Retinal pigment epithelial cell (primary cell): ENCODE results near the gene TST.

Source experiments
- DNase-seq: peaks from one replicate; pipeline ENCODE4 v3.0.0-alpha.2; 2010; ENCODE audit warnings: low read depth
- H3K4me3 ChIP-seq: 2 replicates; pipeline ENCODE4 v1.5.1; 2011; ENCODE audit warnings: mild to moderate bottlenecking, low read length, control low read depth, moderate library complexity
- TF ChIP-seq, protein P1 (sequence below): conservative IDR thresholded peaks from 2 replicates; pipeline ENCODE4 v1.5.1; 2011; ENCODE audit warnings: low read depth, low read length, control low read depth, inconsistent platforms

The TST gene

DNA sequence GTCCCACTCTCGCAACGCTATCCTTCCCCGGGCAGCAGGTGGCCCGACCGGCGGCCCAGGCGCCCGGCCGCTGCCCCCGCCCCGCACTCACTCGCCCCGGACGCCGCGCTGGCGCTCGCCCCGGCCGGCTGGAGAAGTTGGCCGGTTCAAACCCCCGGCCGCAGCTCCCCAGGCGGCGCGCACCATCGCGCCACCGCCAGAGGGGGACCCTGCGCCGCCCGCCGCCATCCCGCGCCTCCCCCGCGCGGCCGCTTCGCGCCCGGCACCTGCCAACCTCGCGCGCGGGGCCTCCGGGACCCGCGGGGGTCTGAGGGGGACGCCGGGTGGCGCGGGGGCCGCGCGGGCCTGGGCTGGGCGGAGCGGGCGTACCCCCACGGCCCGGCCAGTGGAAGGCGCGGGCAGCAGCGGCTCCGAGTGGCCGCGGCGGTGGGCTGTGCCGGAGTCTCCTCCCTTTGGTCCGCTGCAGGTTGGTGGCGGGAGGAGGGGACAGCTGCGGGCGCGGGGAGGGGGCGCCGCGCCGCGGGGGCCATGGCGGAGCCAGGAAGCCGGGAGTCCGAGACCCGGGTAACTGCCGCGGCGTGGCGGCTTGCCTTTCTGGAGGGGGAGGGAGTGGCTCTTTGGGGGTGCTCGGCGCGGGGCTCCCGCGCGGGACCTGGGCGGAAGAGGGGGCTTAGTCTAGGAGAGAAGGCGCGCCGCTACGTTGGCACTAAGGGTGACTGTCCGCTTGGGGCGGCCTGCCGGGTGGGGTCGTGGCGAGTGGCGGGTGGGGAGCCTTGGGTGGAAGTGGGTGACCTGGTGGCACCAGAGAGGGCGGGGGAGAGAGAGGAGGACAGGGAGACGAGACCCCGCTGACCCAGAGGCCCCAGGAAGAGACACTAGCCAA lies at the start of gene TST, which contains the start of gene MPST:
TSS of gene TST (minus strand) at position 139 of the 883 bp plus-strand sequence. CDS start 715 bp downstream, outside the sequence.
TSS of gene MPST (plus strand) at position 434 of the 883 bp plus-strand sequence. CDS start at position 529, 95 bp downstream.
- H3K4me3 ChIP-seq = peak within 1 kb of the TSS; percentile 81
- no peak for DNase-seq
- TF ChIP-seq, protein P1, sequence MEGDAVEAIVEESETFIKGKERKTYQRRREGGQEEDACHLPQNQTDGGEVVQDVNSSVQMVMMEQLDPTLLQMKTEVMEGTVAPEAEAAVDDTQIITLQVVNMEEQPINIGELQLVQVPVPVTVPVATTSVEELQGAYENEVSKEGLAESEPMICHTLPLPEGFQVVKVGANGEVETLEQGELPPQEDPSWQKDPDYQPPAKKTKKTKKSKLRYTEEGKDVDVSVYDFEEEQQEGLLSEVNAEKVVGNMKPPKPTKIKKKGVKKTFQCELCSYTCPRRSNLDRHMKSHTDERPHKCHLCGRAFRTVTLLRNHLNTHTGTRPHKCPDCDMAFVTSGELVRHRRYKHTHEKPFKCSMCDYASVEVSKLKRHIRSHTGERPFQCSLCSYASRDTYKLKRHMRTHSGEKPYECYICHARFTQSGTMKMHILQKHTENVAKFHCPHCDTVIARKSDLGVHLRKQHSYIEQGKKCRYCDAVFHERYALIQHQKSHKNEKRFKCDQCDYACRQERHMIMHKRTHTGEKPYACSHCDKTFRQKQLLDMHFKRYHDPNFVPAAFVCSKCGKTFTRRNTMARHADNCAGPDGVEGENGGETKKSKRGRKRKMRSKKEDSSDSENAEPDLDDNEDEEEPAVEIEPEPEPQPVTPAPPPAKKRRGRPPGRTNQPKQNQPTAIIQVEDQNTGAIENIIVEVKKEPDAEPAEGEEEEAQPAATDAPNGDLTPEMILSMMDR = no peak

DNA sequence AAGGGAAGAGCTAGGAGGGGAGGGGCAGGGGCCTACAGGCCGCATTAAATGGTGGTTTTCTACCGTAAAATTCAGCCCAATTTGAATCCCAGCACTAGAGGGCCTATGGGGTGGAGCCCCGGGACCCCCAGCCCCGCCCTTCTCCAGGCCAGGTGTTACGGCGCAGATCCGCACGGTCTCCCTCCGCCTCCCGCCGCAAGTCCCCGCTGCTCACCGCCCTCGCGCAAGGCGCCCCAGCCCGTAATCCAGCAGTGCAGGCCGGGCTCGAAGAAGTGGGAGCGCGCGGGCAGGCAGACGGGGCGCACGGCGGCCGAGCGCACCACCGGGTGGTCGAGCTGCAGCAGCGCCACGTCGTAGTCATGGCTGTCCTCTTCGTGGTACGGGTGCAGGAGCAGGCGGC lies 49.6 kb upstream of the TST start:
- DNase-seq = no peak
- H3K4me3 ChIP-seq = no peak overlapping the region
- TF ChIP-seq, protein P1 = no peak

DNA sequence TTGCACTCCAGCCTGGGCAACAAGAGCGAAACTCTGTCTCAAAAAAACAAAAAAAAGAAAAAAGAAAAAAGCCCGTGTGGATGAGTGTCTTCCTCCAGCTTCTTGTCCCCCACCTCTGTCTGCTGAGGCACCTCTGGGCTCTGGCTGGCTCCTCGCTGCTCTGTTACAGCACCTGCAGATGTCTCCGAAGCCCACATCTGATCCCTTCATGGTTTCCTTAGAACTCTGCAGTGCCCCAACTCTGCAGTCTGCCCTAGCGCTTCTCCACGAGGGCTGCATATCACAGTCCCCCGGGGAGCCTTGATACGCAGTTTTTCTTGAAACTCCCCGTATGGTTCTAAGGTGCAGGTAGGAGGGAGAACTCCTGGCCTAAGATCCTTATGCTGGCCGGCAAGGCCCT lies 48.2 kb upstream of the TST start:
- TF ChIP-seq, protein P1 = no peak
- DNase-seq = no peak
- no peak overlapping the region for H3K4me3 ChIP-seq

DNA sequence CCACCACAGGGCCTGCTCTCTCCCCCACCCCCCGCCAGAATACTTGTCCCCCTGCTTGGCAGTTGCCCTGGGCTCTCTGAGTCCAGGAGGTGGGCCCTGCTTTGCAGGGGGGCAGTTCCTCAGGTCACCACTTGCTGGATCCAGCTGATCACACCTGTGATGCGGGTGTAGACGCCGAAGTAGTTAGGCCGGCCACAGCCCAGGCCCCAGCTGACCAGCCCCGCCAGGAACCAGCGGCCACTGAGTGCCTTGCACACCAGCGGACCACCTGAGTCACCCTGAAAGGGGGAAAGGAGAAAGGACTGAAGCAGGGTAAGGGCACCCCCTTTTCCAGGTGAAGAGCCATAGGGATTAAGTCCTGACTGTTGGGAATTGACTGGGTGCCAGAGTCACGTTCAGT lies 46.7 kb upstream of the TST start:
- TF ChIP-seq, protein P1 = no peak
- no peak overlapping the region for H3K4me3 ChIP-seq
- no peak for DNase-seq

DNA sequence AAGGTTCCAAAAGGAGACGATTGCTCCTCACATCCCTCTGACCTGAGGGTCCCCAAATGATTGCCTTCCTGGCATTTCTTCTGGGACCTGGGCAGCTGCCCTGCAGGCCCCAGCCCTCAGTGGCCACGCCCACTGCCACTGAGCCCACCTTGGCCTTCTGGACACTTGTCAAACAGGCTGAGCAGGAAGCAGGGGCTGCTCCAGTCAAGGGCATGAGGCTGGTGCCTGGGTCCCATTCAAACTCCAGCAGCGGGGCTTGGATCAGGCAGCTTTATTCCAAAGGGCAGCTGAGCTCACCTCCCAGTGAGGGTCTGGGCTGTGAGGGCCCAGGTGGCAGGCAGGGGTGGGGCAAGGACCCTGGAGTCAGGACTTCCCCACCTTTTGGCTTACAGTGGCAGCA lies 45.9 kb upstream of the TST start:
- TF ChIP-seq, protein P1 = no peak
- H3K4me3 ChIP-seq = no peak overlapping the region
- DNase-seq = no peak

DNA sequence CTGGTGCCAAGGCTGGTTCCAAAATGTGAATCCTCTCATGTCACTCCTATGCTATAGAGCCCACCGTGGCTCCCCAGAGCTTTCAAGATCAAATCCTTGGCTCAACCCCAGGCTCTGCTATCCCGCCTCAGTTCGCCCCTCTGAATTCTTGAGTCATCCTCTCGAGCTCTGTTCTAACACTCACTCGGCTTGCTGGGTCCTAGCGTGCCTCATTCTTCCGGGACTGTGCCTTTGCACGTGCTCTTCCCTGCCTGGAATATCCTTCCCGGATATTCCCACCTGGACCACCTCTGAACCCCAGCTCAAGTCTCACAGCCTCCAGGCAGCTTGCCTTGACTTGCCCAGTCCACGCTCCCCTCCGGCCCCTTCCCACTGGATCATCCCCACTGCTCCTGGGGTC lies 45.3 kb upstream of the TST start:
- TF ChIP-seq, protein P1 = no peak
- no peak for DNase-seq
- H3K4me3 ChIP-seq = no peak overlapping the region
